Mucosa of descending colon (tissue), 3 donors: ENCODE data around the gene RPL7A. TPM values are rescaled to one million over a fixed set of nuclear protein-coding genes. Genes with fewer than 3 reads are reported as not detected.

Experiments used
- ATAC-seq: fragments of 200-7000 bp; cut with Tn5 transposase; one replicate; pipeline ENCODE4 v1.9.1; 2020; ENCODE audit warnings: mild to moderate bottlenecking, moderate library complexity
- DNase-seq, 3 donors: peaks; one replicate each; pipeline ENCODE4 v3.0.0-alpha.2; 2020
- H3K36me3 ChIP-seq: fragments of 200-600 bp; one replicate; pipeline ENCODE4 v1.8.0; 2021; ENCODE audit warnings: low read depth, mild to moderate bottlenecking
- H3K4me1 ChIP-seq: fragments of 200-600 bp; one replicate; pipeline ENCODE4 v1.8.0; 2021; ENCODE audit warnings: low read depth, mild to moderate bottlenecking
- H3K4me3 ChIP-seq: fragments of 200-600 bp; one replicate; pipeline ENCODE4 v1.8.0; 2021; ENCODE audit warnings: mild to moderate bottlenecking
- H3K9me3 ChIP-seq: fragments of 200-600 bp; one replicate; pipeline ENCODE4 v1.8.0; 2021; ENCODE audit warnings: mild to moderate bottlenecking
- CTCF ChIP-seq: fragments of 200-600 bp; IDR thresholded peaks from one replicate; pipeline ENCODE4 v1.8.0; 2022; ENCODE audit warnings: antibody characterized with exemption, mild to moderate bottlenecking
- intact Hi-C, 2 donors: fragments of 100-400 bp; cut with DNase I in 1 of 2; cut with micrococcal nuclease in 1 of 2; formaldehyde crosslinking; loops; one replicate each; pipeline versions ENCODE4 v1.11.0 to v1.11.1; 2022; cut with DNase I, micrococcal nuclease
- total RNA-seq, 3 donors: library from RNA; stranded (reverse); fragmentation: NEBNext Ultra II Directional in 2 of 3; extraction: Animal tissue kit (Norgen Biotek cat#: 25700) in 2 of 3; gene quantifications; one replicate each; pipeline versions ENCODE4 v1.2.1 to v1.2.4, GENCODE V29; 2021 to 2023
- donor health status: DM: no; HTN: no; CAD: no; lungs with moderate emphysema.
- donor health status: DM: no; HTN: no; CAD: no.
- donor health status: DM: no; HTN: yes; CAD: no.

RPL7A gene
- total RNA-seq, 3 donors from 2014 or later = 1,420 to 1,482 (median 1,457) TPM

- H3K9me3 ChIP-seq = no peaks in the 10 kb centered on the region
- no peak for DNase-seq
- ATAC-seq = no peak
- intact Hi-C loops = no loop called here
- H3K36me3 ChIP-seq = no peaks in the 10 kb centered on the region
- H3K4me3 ChIP-seq = no peak overlapping the region
- H3K4me1 ChIP-seq = peaks cover 5% of the 10 kb centered on the region
- no peak for TF ChIP-seq CTCF
Observed at GRCh38 chr9:133379153-133380086, 31.4 kb downstream of the RPL7A start.

- Histone ChIP-seq H3K4me1 (no peaks in the 10 kb centered on the region), H3K9me3 (no peaks in the 10 kb centered on the region), H3K4me3 (no peak overlapping the region), H3K36me3 (no peaks in the 10 kb centered on the region)
- TF ChIP-seq CTCF = no peak
- DNase-seq = no peak
- no peak for ATAC-seq
- intact Hi-C loops = no loop called here
Observed at GRCh38 chr9:133380734-133381133, 32.7 kb downstream of the RPL7A start.

- H3K4me1 ChIP-seq = no peaks in the 10 kb centered on the region
- ATAC-seq = no peak
- intact Hi-C loops = no loop called here
- no peak overlapping the region for H3K4me3 ChIP-seq
- no peaks in the 10 kb centered on the region for H3K36me3 ChIP-seq
- H3K9me3 ChIP-seq = no peaks in the 10 kb centered on the region
- DNase-seq = no peak
- TF ChIP-seq CTCF = no peak
Observed at GRCh38 chr9:133382507-133383141, 34.6 kb downstream of the RPL7A start.

GRCh38 chr9:133383438-133383837 is 35.4 kb downstream of the RPL7A start:
- H3K36me3 ChIP-seq = no peaks in the 10 kb centered on the region
- intact Hi-C loops = no loop called here
- H3K4me1 ChIP-seq = no peaks in the 10 kb centered on the region
- no peaks in the 10 kb centered on the region for H3K9me3 ChIP-seq
- TF ChIP-seq CTCF = no peak
- ATAC-seq (no peak), DNase-seq (no peak)
- no peak overlapping the region for H3K4me3 ChIP-seq

GRCh38 chr9:133384736-133385321 is 36.8 kb downstream of the RPL7A start:
- ATAC-seq (no peak), DNase-seq (no peak)
- intact Hi-C loops = no loop called here
- Histone ChIP-seq H3K9me3 (no peaks in the 10 kb centered on the region), H3K36me3 (no peaks in the 10 kb centered on the region), H3K4me1 (no peaks in the 10 kb centered on the region), H3K4me3 (no peak overlapping the region)
- no peak for TF ChIP-seq CTCF
